H9 (cell line): ENCODE measurements around the gene ATOX1. TPM values are rescaled to one million over a fixed set of nuclear protein-coding genes. Genes with fewer than 3 reads are reported as not detected.

Experiments
- DNase-seq: peaks from one replicate; pipeline ENCODE4 v3.0.0-alpha.2; 2017
- H2AFZ ChIP-seq: one replicate; pipeline ENCODE4 v1.6.1; 2013; ENCODE audit warnings: mild to moderate bottlenecking, low read length, control low read depth, moderate library complexity
- H2AK5ac ChIP-seq: 2 replicates; pipeline ENCODE4 v1.6.1; 2013; ENCODE audit warnings: low read length, control low read depth, mixed read lengths; ENCODE audit not compliant: insufficient read length
- H2BK120ac ChIP-seq: one replicate; pipeline ENCODE4 v1.6.1; 2013; ENCODE audit warnings: low read depth, mild to moderate bottlenecking, low read length, control low read depth, inconsistent platforms; ENCODE audit not compliant: poor library complexity, severe bottlenecking
- H2BK12ac ChIP-seq: 2 replicates; pipeline ENCODE4 v1.6.1; 2013; ENCODE audit warnings: low read length, control low read depth, mixed read lengths, low read depth; ENCODE audit not compliant: insufficient read length
- H2BK15ac ChIP-seq: 2 replicates; pipeline ENCODE4 v1.6.1; 2013; ENCODE audit warnings: low read depth, low read length, control low read depth
- H2BK20ac ChIP-seq: one replicate; pipeline ENCODE4 v1.6.1; 2013; ENCODE audit warnings: low read depth, mild to moderate bottlenecking, low read length, control low read depth, inconsistent platforms; ENCODE audit not compliant: poor library complexity, severe bottlenecking
- H2BK5ac ChIP-seq: 2 replicates; pipeline ENCODE4 v1.6.1; 2013; ENCODE audit warnings: low read length, control low read depth, mixed read lengths; ENCODE audit not compliant: insufficient read length
- H3K14ac ChIP-seq: 2 replicates; pipeline ENCODE4 v1.6.1; 2013; ENCODE audit warnings: low read length, control low read depth; ENCODE audit not compliant: insufficient read depth
- H3K18ac ChIP-seq: 2 replicates; pipeline ENCODE4 v1.6.1; 2013; ENCODE audit warnings: low read depth, mild to moderate bottlenecking, mixed read lengths, low read length, control low read depth; ENCODE audit not compliant: insufficient read length
- H3K23ac ChIP-seq: 2 replicates; pipeline ENCODE4 v1.6.1; 2013; ENCODE audit warnings: low read length, control low read depth, mixed read lengths, low read depth; ENCODE audit not compliant: insufficient read length
- H3K23me2 ChIP-seq: 2 replicates; pipeline ENCODE4 v1.6.1; 2013; ENCODE audit warnings: low read depth, mild to moderate bottlenecking, mixed read lengths, low read length, control low read depth; ENCODE audit not compliant: insufficient read length, poor library complexity, severe bottlenecking
- H3K27ac ChIP-seq: 2 replicates; pipeline ENCODE4 v1.5.1; 2013; ENCODE audit warnings: low read length, control low read depth, mixed read lengths, low read depth; ENCODE audit not compliant: insufficient read length
- H3K27me3 ChIP-seq: 2 replicates; pipeline ENCODE4 v1.6.1; 2013; ENCODE audit warnings: low read length, control low read depth, inconsistent platforms; ENCODE audit not compliant: insufficient read depth
- H3K4ac ChIP-seq: 2 replicates; pipeline ENCODE4 v1.6.1; 2013; ENCODE audit warnings: low read depth, mild to moderate bottlenecking, control low read depth, inconsistent platforms, low read length, moderate library complexity
- H3K4me1 ChIP-seq: 2 replicates; pipeline ENCODE4 v1.6.1; 2013; ENCODE audit warnings: low read length, control low read depth, inconsistent platforms; ENCODE audit not compliant: insufficient read depth
- H3K4me2 ChIP-seq: 2 replicates; pipeline ENCODE4 v1.6.1; 2013; ENCODE audit warnings: low read length, control low read depth, mixed read lengths; ENCODE audit not compliant: insufficient read length, insufficient read depth
- H3K56ac ChIP-seq: 2 replicates; pipeline ENCODE4 v1.6.1; 2013; ENCODE audit warnings: low read depth, mild to moderate bottlenecking, mixed read lengths, low read length, control low read depth; ENCODE audit not compliant: insufficient read length
- H3K79me1 ChIP-seq: 2 replicates; pipeline ENCODE4 v1.6.1; 2013; ENCODE audit warnings: low read depth, mild to moderate bottlenecking, moderate library complexity, low read length, control low read depth, inconsistent platforms; ENCODE audit not compliant: insufficient read depth, poor library complexity, severe bottlenecking
- H3K79me2 ChIP-seq: 2 replicates; pipeline ENCODE4 v1.6.1; 2013; ENCODE audit warnings: low read length, control low read depth, inconsistent platforms; ENCODE audit not compliant: insufficient read depth
- H3K9ac ChIP-seq: 2 replicates; pipeline ENCODE4 v1.6.1; 2013; ENCODE audit warnings: low read length, control low read depth, mixed read lengths; ENCODE audit not compliant: insufficient read length; ENCODE audit errors: extremely low read depth
- H3K9me3 ChIP-seq: one replicate; pipeline ENCODE4 v1.6.1; 2013; ENCODE audit warnings: low read depth, low read length, inconsistent platforms; ENCODE audit not compliant: control insufficient read depth
- H3T11ph ChIP-seq: one replicate; pipeline ENCODE4 v1.6.1; 2013; ENCODE audit warnings: mild to moderate bottlenecking, low read length, control low read depth, inconsistent platforms
- H4K20me1 ChIP-seq: one replicate; pipeline ENCODE4 v1.6.1; 2013; ENCODE audit not compliant: control insufficient read depth, insufficient read length, insufficient read depth
- H4K5ac ChIP-seq: 2 replicates; pipeline ENCODE4 v1.6.1; 2013; ENCODE audit warnings: low read depth, mild to moderate bottlenecking, mixed read lengths, low read length, control low read depth; ENCODE audit not compliant: insufficient read length
- H4K8ac ChIP-seq: replicated peaks from 2 replicates; pipeline ENCODE4 v1.6.1; 2013; ENCODE audit warnings: low read length, control low read depth, mixed read lengths, low read depth; ENCODE audit not compliant: insufficient read length
- H4K91ac ChIP-seq: 2 replicates; pipeline ENCODE4 v1.6.1; 2013; ENCODE audit warnings: low read depth, mild to moderate bottlenecking, moderate library complexity, mixed read lengths, low read length, control low read depth; ENCODE audit not compliant: insufficient read length
- H3K27ac Mint-ChIP-seq, 3 experiments: 2 replicates in 2 of 3; 3 replicates in 1 of 3; pipeline ENCODE4 v1.8.0; 2020 to 2021; ENCODE audit warnings: mixed read lengths in 3 of 3, mild to moderate bottlenecking in 1 of 3, moderate library complexity in 1 of 3
- H3K27me3 Mint-ChIP-seq: 2 replicates; pipeline ENCODE4 v1.8.0; 2021; ENCODE audit warnings: low read depth, mild to moderate bottlenecking, moderate library complexity, mixed read lengths
- H3K36me3 Mint-ChIP-seq, 3 experiments: 2 replicates in 2 of 3; 3 replicates in 1 of 3; pipeline ENCODE4 v1.8.0; 2020 to 2021; ENCODE audit warnings: low read depth in 3 of 3, mixed read lengths in 3 of 3; ENCODE audit not compliant: insufficient read depth in 1 of 3
- H3K4me1 Mint-ChIP-seq, 2 experiments: 2 replicates each; pipeline ENCODE4 v1.8.0; 2020; ENCODE audit warnings: mixed read lengths in 2 of 2
- H3K4me3 Mint-ChIP-seq, 2 experiments: 2 replicates in 1 of 2; 3 replicates in 1 of 2; pipeline ENCODE4 v1.8.0; 2020 to 2021; ENCODE audit warnings: mild to moderate bottlenecking in 2 of 2, mixed read lengths in 2 of 2, moderate library complexity in 1 of 2
- H3K9me3 Mint-ChIP-seq, 2 experiments: 2 replicates in 1 of 2; 3 replicates in 1 of 2; pipeline ENCODE4 v1.8.0; 2020; ENCODE audit warnings: mild to moderate bottlenecking in 2 of 2, mixed read lengths in 2 of 2, moderate library complexity in 1 of 2
- WGBS: extraction: QIAGEN DNeasy Blood & Tissue Kit; methylation state at CpG from one replicate; pipeline ENCODE4 v1.1.7; 2013; ENCODE audit warnings: missing lambda C conversion rate, low lambda C conversion rate, mixed read lengths; ENCODE audit not compliant: insufficient read length; ENCODE audit errors: extremely low coverage; 5-methylcytosine and 5-hydroxymethylcytosine counted together
- total RNA-seq: library from RNA; stranded (reverse); gene quantifications from 2 replicates; pipeline ENCODE4 v1.2.1, GENCODE V29; 2021
- TF ChIP-seq, protein P1 (sequence below): fragments of 200-600 bp; sonication (generic); conservative IDR thresholded peaks from 3 replicates; pipeline ENCODE4 v1.8.0; 2021; ENCODE audit warnings: antibody characterized with exemption, mild to moderate bottlenecking

Gene ATOX1
- total RNA-seq, 1 experiment from 2014 or later: 75.0 TPM

DNA sequence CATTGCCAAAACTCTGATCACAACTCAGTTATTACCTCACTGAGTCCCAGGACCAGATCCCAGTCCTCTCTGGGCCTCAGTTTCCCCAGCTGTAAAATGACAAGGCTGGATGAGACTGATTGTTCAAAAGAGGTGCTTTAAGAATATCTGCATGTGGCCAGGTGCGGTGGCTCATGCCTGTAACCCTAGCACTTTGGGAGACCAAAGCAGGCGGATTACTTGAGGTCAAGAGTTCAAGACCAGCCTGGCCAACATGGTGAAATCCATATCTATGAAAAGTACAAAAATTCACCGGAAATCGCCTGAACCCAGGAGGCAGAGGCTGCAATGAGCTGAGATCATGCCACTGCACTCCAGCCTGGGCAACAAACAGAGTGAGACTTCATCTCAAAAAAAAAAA, 8.3 kb downstream of the ATOX1 start:
- TF ChIP-seq, protein P1, sequence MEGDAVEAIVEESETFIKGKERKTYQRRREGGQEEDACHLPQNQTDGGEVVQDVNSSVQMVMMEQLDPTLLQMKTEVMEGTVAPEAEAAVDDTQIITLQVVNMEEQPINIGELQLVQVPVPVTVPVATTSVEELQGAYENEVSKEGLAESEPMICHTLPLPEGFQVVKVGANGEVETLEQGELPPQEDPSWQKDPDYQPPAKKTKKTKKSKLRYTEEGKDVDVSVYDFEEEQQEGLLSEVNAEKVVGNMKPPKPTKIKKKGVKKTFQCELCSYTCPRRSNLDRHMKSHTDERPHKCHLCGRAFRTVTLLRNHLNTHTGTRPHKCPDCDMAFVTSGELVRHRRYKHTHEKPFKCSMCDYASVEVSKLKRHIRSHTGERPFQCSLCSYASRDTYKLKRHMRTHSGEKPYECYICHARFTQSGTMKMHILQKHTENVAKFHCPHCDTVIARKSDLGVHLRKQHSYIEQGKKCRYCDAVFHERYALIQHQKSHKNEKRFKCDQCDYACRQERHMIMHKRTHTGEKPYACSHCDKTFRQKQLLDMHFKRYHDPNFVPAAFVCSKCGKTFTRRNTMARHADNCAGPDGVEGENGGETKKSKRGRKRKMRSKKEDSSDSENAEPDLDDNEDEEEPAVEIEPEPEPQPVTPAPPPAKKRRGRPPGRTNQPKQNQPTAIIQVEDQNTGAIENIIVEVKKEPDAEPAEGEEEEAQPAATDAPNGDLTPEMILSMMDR: no peak
- H3K14ac ChIP-seq: no peak overlapping the region
- no peak overlapping the region for H3K23ac ChIP-seq
- H3K23me2 ChIP-seq: no peaks in the 10 kb centered on the region
- H3K79me2 ChIP-seq: no peaks in the 10 kb centered on the region
- no peak overlapping the region for H3T11ph ChIP-seq
- no peaks in the 10 kb centered on the region for H3K27me3 ChIP-seq
- Mint-ChIP-seq H3K36me3 (peaks cover 0 to 12% (median 11%) of the 10 kb centered on the region in 3 experiments; a peak in 4 of 7 replicates), H3K4me3 (no peak overlapping the region), H3K9me3 (no peaks in the 10 kb centered on the region), H3K4me1 (peaks cover 0 to 3% of the 10 kb centered on the region in 2 experiments; a peak in 2 of 4 replicates), H3K27me3 (no peaks in the 10 kb centered on the region), H3K27ac (no peak overlapping the region)
- no peak overlapping the region for H3K9ac ChIP-seq
- WGBS: no CpG with 5 or more reads among the region's 4 CpGs
- no peak overlapping the region for H3K56ac ChIP-seq
- H3K4me1 ChIP-seq: no peaks in the 10 kb centered on the region; the same call in 1 of the 2 replicates
- H2BK120ac ChIP-seq: no peak overlapping the region
- no peak overlapping the region for H4K91ac ChIP-seq
- no peaks in the 10 kb centered on the region for H3K9me3 ChIP-seq
- no peak overlapping the region for H2AFZ ChIP-seq
- H2BK5ac ChIP-seq: no peak overlapping the region
- H3K79me1 ChIP-seq: peaks cover 4% of the 10 kb centered on the region
- H2BK20ac ChIP-seq: no peak overlapping the region
- no peak overlapping the region for H3K4me2 ChIP-seq
- H3K4ac ChIP-seq: no peak overlapping the region
- H2AK5ac ChIP-seq: no peak overlapping the region
- H3K18ac ChIP-seq: no peak overlapping the region
- H2BK12ac ChIP-seq: no peak overlapping the region
- H4K8ac ChIP-seq: no peak overlapping the region
- no peak overlapping the region for H3K27ac ChIP-seq
- H2BK15ac ChIP-seq: no peak overlapping the region
- DNase-seq: no peak
- H4K5ac ChIP-seq: no peak overlapping the region
- no peaks in the 10 kb centered on the region for H4K20me1 ChIP-seq
